ENCODE data around the gene UGDH. TPM values are rescaled to one million over a fixed set of nuclear protein-coding genes. Genes with fewer than 3 reads are reported as not detected.

UGDH gene
- total and polyA plus RNA-seq, 2 of the 13 experiments (the other 11 are each of a cell fraction or from before 2014, with no cell fraction given) = 99.0 to 384 TPM

DNA sequence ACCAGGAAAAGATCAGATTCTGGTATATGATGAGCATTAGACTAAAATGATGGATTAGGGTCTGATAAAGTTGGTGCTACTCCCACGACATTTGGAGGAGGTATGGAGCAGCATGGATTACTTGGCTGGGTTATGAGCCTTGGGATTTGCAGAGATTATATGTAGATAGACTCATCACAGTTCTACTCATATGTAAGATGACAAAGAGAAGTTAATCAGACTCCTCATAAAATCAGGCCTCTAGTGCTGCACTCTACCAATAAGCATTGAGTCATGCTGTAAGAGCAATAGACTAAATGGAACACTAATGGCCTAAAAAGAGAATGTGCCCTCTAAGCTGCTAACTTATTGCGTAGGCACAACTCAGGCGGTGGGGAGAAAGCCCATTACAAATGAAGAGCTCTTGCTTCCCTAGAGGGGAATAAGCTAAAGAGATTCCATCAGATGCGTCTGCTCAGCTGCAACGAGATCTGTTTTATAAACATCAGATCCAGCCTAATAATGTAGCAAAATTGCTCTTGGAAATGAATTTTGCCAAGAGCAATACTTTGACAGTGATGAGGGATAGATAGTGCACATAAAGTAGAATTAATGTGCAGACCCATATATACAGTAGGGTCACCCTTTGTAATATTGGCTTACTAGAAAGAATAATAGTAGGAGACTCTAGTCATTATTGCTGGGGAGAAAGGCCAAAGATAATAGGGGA is 50.9 kb downstream of the UGDH start (continued):
- TF ChIP-seq ZNF614 (CRISPR knock-in tag; IDR thresholded peaks at IDR 0.05; ENCODE audit: borderline replicate concordance) = no peak
- TF ChIP-seq, protein P1, sequence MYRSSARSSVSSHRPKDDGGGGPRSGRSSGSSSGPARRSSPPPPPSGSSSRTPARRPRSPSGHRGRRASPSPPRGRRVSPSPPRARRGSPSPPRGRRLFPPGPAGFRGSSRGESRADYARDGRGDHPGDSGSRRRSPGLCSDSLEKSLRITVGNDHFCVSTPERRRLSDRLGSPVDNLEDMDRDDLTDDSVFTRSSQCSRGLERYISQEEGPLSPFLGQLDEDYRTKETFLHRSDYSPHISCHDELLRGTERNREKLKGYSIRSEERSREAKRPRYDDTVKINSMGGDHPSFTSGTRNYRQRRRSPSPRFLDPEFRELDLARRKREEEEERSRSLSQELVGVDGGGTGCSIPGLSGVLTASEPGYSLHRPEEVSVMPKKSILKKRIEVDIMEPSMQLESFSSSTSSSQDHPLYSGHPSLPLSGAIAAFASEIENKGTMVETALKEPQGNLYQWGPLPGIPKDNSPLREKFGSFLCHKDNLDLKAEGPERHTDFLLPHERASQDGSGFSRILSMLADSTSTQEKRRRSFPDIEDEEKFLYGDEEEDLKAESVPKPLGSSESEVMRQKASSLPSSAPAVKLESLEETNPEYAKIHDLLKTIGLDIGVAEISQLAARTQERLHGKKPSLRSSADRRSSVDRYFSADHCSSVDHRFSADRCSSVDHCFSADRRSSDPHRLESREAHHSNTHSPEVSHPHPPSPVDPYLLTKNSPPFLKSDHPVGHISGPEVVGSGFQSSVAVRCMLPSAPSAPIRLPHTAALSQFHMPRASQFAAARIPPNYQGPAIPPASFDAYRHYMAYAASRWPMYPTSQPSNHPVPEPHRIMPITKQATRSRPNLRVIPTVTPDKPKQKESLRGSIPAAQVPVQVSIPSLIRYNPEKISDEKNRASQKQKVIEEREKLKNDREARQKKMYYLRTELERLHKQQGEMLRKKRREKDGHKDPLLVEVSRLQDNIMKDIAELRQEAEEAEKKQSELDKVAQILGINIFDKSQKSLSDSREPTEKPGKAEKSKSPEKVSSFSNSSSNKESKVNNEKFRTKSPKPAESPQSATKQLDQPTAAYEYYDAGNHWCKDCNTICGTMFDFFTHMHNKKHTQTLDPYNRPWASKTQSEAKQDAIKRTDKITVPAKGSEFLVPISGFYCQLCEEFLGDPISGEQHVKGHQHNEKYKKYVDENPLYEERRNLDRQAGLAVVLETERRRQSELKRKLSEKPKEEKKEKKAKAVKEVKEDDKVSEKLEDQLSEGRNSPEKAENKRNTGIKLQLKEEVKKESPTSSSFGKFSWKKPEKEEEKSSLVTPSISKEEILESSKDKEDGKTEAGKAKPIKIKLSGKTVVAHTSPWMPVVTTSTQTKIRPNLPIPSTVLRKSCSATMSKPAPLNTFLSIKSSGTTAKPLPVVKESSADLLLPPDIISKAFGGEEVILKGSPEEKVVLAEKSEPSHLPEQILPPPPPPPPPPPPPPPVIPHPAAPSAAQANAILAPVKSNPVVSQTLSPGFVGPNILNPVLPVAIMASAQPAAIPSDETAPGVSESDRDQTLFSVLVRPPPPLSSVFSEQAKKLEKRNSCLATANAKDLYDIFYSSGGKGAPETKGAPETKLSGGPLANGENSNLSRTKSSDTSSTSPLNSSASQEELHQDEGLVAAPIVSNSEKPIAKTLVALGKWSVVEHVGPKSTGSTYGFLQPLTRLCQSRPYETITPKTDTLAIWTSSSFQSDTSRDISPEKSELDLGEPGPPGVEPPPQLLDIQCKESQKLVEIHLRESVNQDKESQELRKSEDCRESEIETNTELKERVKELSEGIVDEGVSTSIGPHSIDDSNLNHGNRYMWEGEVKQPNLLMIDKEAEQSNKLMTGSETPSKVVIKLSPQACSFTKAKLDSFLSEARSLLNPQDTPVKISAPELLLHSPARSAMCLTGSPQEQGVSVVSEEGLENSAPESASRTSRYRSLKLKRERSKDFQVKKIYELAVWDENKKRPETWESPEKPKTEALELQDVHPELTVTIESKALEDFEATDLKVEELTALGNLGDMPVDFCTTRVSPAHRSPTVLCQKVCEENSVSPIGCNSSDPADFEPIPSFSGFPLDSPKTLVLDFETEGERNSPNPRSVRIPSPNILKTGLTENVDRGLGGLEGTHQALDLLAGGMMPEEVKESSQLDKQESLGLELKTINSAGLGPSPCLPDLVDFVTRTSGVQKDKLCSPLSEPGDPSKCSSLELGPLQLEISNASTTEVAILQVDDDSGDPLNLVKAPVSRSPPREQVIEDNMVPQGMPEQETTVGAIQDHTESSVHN (CRISPR knock-in tag; IDR thresholded peaks at IDR 0.05) = no peak
- no peak for TF ChIP-seq EP300 (IDR thresholded peaks at IDR 0.05; ENCODE audit: low read depth in 2 of 2, low read length in 2 of 2)
- TF ChIP-seq EP300 (CRISPR knock-in tag; IDR thresholded peaks at IDR 0.05; ENCODE audit: borderline replicate concordance) = no peak
- TF ChIP-seq ZNF570 (CRISPR knock-in tag; IDR thresholded peaks at IDR 0.05; ENCODE audit: borderline replicate concordance) = no peak
- no peak for TF ChIP-seq ISL2 (CRISPR knock-in tag; IDR thresholded peaks at IDR 0.05)
- TF ChIP-seq ZKSCAN1 (IDR thresholded peaks at IDR 0.05; ENCODE audit: low read length) = no peak
- TF ChIP-seq HNF4A (CRISPR knock-in tag; IDR thresholded peaks at IDR 0.05) = no peak
